Suppressor macrophage (primary cell): ENCODE measurements around the gene GLIPR2.
A peak's percentile ranks its signal among the peaks of the same experiment; 100 is the strongest.
"Not testable (repeated sequence)": the region's sequence is repeated elsewhere in the genome, so short reads cannot be mapped to it uniquely, and the experiment has no call there.

Experiments used
- DNase-seq, 4 experiments: peaks; one replicate each; pipeline ENCODE4 v3.0.0-alpha.2; 2020 to 2022
- total RNA-seq, 17 experiments: gene quantifications; one replicate each; lab custom pipeline; 2026; ENCODE audit warnings: mixed read lengths in 6 of 17, inconsistent platforms in 3 of 17; lab: John Stamatoyannopoulos, UW

Gene GLIPR2, protein sequence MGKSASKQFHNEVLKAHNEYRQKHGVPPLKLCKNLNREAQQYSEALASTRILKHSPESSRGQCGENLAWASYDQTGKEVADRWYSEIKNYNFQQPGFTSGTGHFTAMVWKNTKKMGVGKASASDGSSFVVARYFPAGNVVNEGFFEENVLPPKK
- total RNA-seq = 67.3 to 254 (median 134) reads per million in 17 experiments

GRCh38 chr9:36136272-36136893 lies at the start of gene GLIPR2:
GLIPR2 (plus strand) TSS chr9:36136733; CDS start chr9:36136779, 46 bp downstream.
- DNase-seq = peak; percentile 89 to 97 (median 94)

- not testable (repeated sequence) for DNase-seq
Observed at GRCh38 chr9:36087054-36087453, 49.5 kb upstream of the GLIPR2 start.

GRCh38 chr9:36088020-36088419 lies 48.5 kb upstream of the GLIPR2 start:
- no peak for DNase-seq

GRCh38 chr9:36091026-36091953 lies 45.2 kb upstream of the GLIPR2 start:
- DNase-seq = peak in 2 of 4 experiments; percentile 15 to 21

- no peak for DNase-seq
Observed at GRCh38 chr9:36092014-36092413, 44.5 kb upstream of the GLIPR2 start.

- DNase-seq = peak; percentile 63 to 81 (median 71)
Observed at GRCh38 chr9:36092509-36093215, 43.9 kb upstream of the GLIPR2 start.

DNA sequence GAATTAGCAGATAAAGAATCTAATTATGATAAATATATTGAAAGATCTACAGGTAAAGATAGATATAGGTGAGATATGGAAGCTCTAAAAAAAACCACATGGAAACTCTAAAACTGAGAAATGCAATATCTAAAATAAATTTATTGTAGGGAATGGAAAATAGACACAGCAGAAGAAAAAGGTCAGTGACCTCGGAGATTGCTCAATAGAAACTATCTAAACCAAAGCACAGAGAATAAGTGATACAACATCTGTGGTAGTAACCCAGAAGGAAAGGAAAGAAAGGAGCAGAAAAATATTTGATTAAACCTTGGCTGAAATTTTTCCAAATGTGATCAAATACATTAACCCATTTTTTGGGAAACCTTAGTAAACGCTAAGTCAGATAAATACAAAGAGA lies 43.1 kb upstream of the GLIPR2 start:
- DNase-seq = peak in 2 of 4 experiments; percentile 19

GRCh38 chr9:36099718-36100117 lies 36.8 kb upstream of the GLIPR2 start:
- DNase-seq = no peak

- no peak for DNase-seq
Observed at GRCh38 chr9:36100532-36100931, 36.0 kb upstream of the GLIPR2 start.

DNA sequence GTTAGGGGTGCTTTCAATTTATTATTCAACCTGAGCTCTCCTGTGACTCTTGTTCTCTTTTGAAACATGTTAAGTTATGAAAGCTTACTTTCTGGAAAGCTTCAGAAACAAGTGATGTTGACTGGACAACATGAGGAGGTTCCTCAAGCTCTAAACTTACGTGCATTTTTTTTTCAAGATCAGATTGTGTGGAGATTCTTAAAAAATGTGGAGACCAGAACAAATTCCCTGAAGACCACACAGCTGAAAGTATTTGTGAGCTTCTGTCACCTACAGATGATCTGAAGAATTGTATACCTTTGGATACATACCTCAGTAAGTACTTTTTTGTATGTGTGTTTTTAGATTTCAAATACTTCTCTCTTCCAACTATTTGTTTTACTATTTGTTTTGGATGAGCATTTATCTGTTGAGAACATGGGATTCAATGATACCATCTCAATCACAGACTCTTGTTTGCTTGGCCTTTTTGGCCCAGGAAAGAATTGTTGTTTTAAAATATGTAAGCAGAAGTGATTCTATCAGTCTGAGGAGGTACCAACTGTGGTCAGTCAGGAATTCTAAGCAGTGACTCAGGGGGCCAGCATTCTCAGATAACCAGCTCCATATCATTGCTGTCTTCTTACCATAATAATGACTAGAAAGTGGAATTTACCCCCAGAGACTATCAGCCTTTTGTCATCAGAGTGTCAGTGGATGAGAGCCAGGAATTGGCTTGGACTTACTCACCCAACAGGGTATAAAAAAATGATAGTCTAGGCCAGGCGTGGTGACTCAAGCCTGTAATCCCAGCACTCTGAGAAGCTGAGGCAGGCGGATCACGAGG lies 34.4 kb upstream of the GLIPR2 start:
- no peak for DNase-seq

- DNase-seq = peak; percentile 87 to 94 (median 92)
Observed at GRCh38 chr9:36102742-36103495, 33.6 kb upstream of the GLIPR2 start.

DNA sequence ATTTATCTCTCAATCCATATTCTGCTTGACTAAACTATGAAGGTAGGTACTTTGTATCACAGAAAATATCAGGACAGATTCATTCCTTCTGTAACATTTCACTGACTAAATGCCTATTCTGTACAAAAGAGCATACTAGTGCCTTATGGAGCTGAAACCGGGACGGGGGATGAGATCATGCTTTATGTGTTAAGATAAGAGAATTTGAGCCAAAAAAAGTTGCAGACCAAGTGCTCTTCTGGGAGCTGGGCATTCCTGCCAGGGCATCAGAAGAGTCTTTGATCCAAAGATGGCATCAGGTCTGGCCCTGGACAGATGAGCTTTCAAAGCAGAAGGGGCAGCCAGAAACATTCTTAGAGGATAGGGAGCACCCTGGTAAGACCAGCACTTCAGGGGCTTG lies 27.5 kb upstream of the GLIPR2 start:
- no peak for DNase-seq

DNA sequence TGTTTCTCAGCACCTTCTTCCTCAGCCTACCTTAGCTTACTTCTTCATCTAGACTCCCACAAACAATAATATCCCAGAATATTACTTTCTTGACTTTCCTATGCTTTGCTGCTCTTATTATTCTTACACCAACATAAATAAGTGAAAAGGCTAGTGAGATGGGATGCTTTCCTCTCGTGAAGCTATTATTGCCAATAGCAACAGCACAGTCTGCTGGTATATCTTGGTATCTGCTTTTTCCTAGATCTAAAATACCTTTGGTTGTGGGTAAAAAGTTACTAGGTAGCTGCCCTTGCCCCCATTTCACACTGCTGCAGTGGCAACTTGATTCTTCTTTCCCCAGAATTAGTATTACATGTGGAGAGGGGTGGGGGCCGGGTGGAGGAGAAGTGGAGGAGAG lies 26.1 kb upstream of the GLIPR2 start:
- no peak for DNase-seq

GRCh38 chr9:36112516-36112915 lies 24.0 kb upstream of the GLIPR2 start:
- DNase-seq = no peak

GRCh38 chr9:36113999-36114398 lies 22.5 kb upstream of the GLIPR2 start:
- no peak for DNase-seq

GRCh38 chr9:36116593-36116992 lies 19.9 kb upstream of the GLIPR2 start:
- no peak for DNase-seq

GRCh38 chr9:36118201-36118600 lies 18.3 kb upstream of the GLIPR2 start:
- no peak for DNase-seq

DNA sequence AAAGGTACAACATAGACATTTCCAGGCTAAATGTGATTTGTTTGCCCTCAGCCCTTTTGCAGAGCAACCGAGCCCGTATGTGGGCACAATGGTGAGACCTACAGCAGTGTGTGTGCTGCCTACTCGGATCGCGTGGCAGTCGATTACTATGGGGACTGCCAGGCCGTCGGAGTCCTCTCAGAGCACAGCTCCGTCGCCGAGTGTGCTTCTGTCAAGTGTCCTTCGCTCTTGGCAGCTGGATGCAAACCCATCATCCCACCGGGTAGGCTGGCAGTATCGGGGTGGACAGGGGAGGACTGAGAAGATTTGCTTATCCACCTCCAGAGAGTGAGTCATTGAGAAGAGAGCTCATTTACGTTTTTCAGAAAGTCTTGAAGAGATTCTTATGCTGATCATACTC lies 17.8 kb upstream of the GLIPR2 start:
- no peak for DNase-seq

GRCh38 chr9:36119476-36119875 lies 17.1 kb upstream of the GLIPR2 start:
- no peak for DNase-seq

GRCh38 chr9:36120705-36121104 lies 15.8 kb upstream of the GLIPR2 start:
- no peak for DNase-seq

GRCh38 chr9:36121971-36122370 lies 14.6 kb upstream of the GLIPR2 start:
- DNase-seq = peak; percentile 40 to 70 (median 58)
